ENCODE results near the gene NYNRIN.

NYNRIN gene

GRCh38 chr14:24366413-24366720 is 32.4 kb upstream of the NYNRIN start:
- Histone ChIP-seq H3K9ac (ENCODE audit: low read length) (peak overlapping the region; percentile 77), H3K4me3 (ENCODE audit: low read depth, low read length, poor library complexity, severe bottlenecking) (peak overlapping the region; percentile 68), H3K9me3 (ENCODE audit: low read length) (no peaks in the 10 kb centered on the region), H3K79me2 (ENCODE audit: insufficient read depth, low read length) (no peaks in the 10 kb centered on the region), H3F3A (ENCODE audit: insufficient read depth, low read length) (no peaks in the 10 kb centered on the region), H3K4me2 (ENCODE audit: low read length) (peak overlapping the region; percentile 89), H3K4me1 (ENCODE audit: insufficient read depth, low read length, severe bottlenecking) (peaks cover 38% of the 10 kb centered on the region), H2AFZ (ENCODE audit: low read length) (no peak overlapping the region), H3K36me3 (ENCODE audit: insufficient read depth, low read length) (no peaks in the 10 kb centered on the region), H4K20me1 (ENCODE audit: insufficient read depth, low read length) (no peaks in the 10 kb centered on the region), H3K27ac (ENCODE audit: low read depth, low read length, poor library complexity, severe bottlenecking) (peak overlapping the region; percentile 93), H3K27me3 (ENCODE audit: insufficient read depth, low read length) (no peaks in the 10 kb centered on the region), H3K9me2 (ENCODE audit: low read depth, low read length) (no peaks in the 10 kb centered on the region)
- TF ChIP-seq CTCF (IDR thresholded peaks at IDR 0.05; ENCODE audit: low read length) (no peak), EZH2 (IDR thresholded peaks at IDR 0.05; ENCODE audit: borderline replicate concordance, low read length) (no peak)

GRCh38 chr14:24366721-24367513 is 31.9 kb upstream of the NYNRIN start:
- Histone ChIP-seq H4K20me1 (ENCODE audit: insufficient read depth, low read length) (no peaks in the 10 kb centered on the region), H2AFZ (ENCODE audit: low read length) (no peak overlapping the region), H3K4me1 (ENCODE audit: insufficient read depth, low read length, severe bottlenecking) (peaks cover 38% of the 10 kb centered on the region), H3K4me3 (ENCODE audit: low read depth, low read length, poor library complexity, severe bottlenecking) (peak overlapping the region; percentile 68), H3K9me3 (ENCODE audit: low read length) (no peaks in the 10 kb centered on the region), H3K36me3 (ENCODE audit: insufficient read depth, low read length) (no peaks in the 10 kb centered on the region), H3K27ac (ENCODE audit: low read depth, low read length, poor library complexity, severe bottlenecking) (peak overlapping the region; percentile 96), H3K27me3 (ENCODE audit: insufficient read depth, low read length) (no peaks in the 10 kb centered on the region), H3K9ac (ENCODE audit: low read length) (peak overlapping the region; percentile 75), H3K79me2 (ENCODE audit: insufficient read depth, low read length) (no peaks in the 10 kb centered on the region), H3K4me2 (ENCODE audit: low read length) (peak overlapping the region; percentile 89), H3K9me2 (ENCODE audit: low read depth, low read length) (no peaks in the 10 kb centered on the region), H3F3A (ENCODE audit: insufficient read depth, low read length) (no peaks in the 10 kb centered on the region)
- TF ChIP-seq EZH2 (IDR thresholded peaks at IDR 0.05; ENCODE audit: borderline replicate concordance, low read length) (no peak), CTCF (IDR thresholded peaks at IDR 0.05; ENCODE audit: low read length) (no peak)

- Histone ChIP-seq H3K4me2 (ENCODE audit: low read length) (peak within 1 kb of the TSS; percentile 89), H3K9ac (ENCODE audit: low read length) (peak within 1 kb of the TSS; percentile 75), H2AFZ (ENCODE audit: low read length) (no peak within 1 kb of the TSS), H3K36me3 (ENCODE audit: insufficient read depth, low read length) (no peaks in the 10 kb centered on the region), H3K4me3 (ENCODE audit: low read depth, low read length, poor library complexity, severe bottlenecking) (peak within 1 kb of the TSS; percentile 68), H3K4me1 (ENCODE audit: insufficient read depth, low read length, severe bottlenecking) (peaks cover 38% of the 10 kb centered on the region), H4K20me1 (ENCODE audit: insufficient read depth, low read length) (no peaks in the 10 kb centered on the region), H3K27ac (ENCODE audit: low read depth, low read length, poor library complexity, severe bottlenecking) (peak within 1 kb of the TSS; percentile 96), H3K9me2 (ENCODE audit: low read depth, low read length) (no peaks in the 10 kb centered on the region), H3F3A (ENCODE audit: insufficient read depth, low read length) (no peaks in the 10 kb centered on the region), H3K9me3 (ENCODE audit: low read length) (no peaks in the 10 kb centered on the region), H3K79me2 (ENCODE audit: insufficient read depth, low read length) (no peaks in the 10 kb centered on the region), H3K27me3 (ENCODE audit: insufficient read depth, low read length) (no peaks in the 10 kb centered on the region)
- TF ChIP-seq EZH2 (IDR thresholded peaks at IDR 0.05; ENCODE audit: borderline replicate concordance, low read length), result no peak
- TF ChIP-seq CTCF (IDR thresholded peaks at IDR 0.05; ENCODE audit: low read length), result no peak
Observed at GRCh38 chr14:24367514-24368211, 31.1 kb upstream of the NYNRIN start, which contains the start of gene NFATC4. Gene NFATC4 (plus strand): TSS chr14:24368184. CDS start chr14:24368341, 157 bp downstream.
